Measurements from ENCODE around the gene SCTR.
A peak's percentile ranks its signal among the peaks of the same experiment; 100 is the strongest.

Gene SCTR

DNA sequence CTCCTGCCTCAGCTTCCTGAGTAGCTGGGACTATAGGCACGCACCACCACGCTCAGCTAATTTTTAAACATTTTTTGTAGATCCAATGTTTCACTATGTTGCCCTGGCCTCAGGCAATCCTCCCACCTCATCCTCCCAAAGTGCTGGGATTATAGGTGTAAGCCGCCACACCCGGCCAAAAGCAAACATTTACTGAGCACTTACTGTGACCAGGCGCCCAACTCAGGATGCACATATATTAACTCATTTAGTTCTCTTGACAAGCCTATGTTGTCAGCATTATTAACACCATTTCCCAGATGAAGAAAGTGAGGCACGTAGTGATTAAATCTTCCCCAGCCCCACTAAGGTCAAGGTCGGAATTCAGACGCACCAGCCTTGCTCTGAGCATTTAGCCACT, 51.5 kb downstream of the SCTR start:
- H2AK5ac ChIP-seq (ENCODE audit: low read length), result no peak overlapping the region
- no peak overlapping the region for H2AFZ ChIP-seq (ENCODE audit: insufficient read depth, low read length, poor library complexity)
- H3K14ac ChIP-seq (ENCODE audit: low read length), result no peak overlapping the region
- DNase-seq, result no peak
- no peaks in the 10 kb centered on the region for H3K79me1 ChIP-seq (ENCODE audit: low read length)
- H3K9ac ChIP-seq (ENCODE audit: low read length), result no peak overlapping the region
- no peak overlapping the region for H4K91ac ChIP-seq (ENCODE audit: low read depth, low read length)
- no peak overlapping the region for H3K4me3 ChIP-seq (ENCODE audit: low read depth, low read length)
- no peaks in the 10 kb centered on the region for H3K4me1 ChIP-seq (ENCODE audit: control insufficient read depth in 1 of 2, insufficient read depth in 2 of 2, low read length in 2 of 2)
- H3K18ac ChIP-seq (ENCODE audit: low read length), result no peak overlapping the region
- no peak overlapping the region for H3K27ac ChIP-seq (ENCODE audit: low read depth, low read length)
- H3K36me3 ChIP-seq (ENCODE audit: control insufficient read depth in 1 of 2, insufficient read depth in 2 of 2, low read length in 2 of 2), result no peaks in the 10 kb centered on the region
- no peak overlapping the region for H4K12ac ChIP-seq (ENCODE audit: low read depth, low read length)
- H4K8ac ChIP-seq (ENCODE audit: low read depth, low read length), result no peak overlapping the region
- H3K9me3 ChIP-seq (ENCODE audit: insufficient read depth, low read depth, low read length), result no peaks in the 10 kb centered on the region
- H3K4me2 ChIP-seq (ENCODE audit: low read length), result no peak overlapping the region
- WGBS (ENCODE audit: extremely low coverage, insufficient coverage, insufficient read length), result no CpG with 5 or more reads among the region's 8 CpGs
- H3K27me3 ChIP-seq (ENCODE audit: insufficient read depth, low read length), result no peaks in the 10 kb centered on the region
- no peak overlapping the region for H2BK12ac ChIP-seq (ENCODE audit: low read length)
- no peak overlapping the region for H3K23ac ChIP-seq (ENCODE audit: low read length)
- no peak overlapping the region for H2BK120ac ChIP-seq (ENCODE audit: insufficient read depth, low read length, poor library complexity)
- no peak overlapping the region for H3K4ac ChIP-seq (ENCODE audit: low read depth, low read length)
- no peak overlapping the region for H2BK5ac ChIP-seq (ENCODE audit: low read depth, low read length, poor library complexity)
- H3K79me2 ChIP-seq (ENCODE audit: control insufficient read depth, insufficient read depth, low read length, poor library complexity), result no peaks in the 10 kb centered on the region

DNA sequence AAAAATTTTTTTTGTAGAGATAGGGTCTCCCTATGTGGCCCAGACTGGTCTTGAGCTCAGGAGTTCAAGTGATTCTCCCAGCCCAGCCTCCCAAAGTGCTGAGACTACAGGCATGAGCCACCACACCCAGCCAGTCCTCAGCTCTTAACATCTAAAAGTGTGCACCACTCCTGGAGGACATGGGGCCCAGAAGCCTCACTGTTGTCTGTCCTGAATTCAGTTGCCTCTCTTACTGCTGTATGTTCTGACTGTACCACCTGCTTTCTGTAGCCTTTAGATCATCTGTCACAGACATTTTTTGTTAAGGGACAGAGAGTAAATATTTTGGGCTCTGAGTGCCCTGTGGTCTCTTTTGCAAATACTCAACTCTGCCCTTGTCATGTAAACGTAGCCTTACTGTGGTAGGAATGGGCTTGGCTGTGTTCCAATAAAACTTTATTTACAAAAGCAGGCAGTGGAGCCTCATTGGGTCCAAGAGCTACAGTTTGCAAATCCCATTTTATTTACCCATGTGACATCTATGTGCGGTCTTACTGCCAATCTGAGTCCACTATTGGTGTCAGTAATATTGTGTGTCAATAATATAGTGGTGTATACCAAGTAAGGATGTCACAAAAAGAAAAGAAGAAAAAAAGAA, 54.5 kb downstream of the SCTR start:
- Histone ChIP-seq H3K4ac (ENCODE audit: low read depth, low read length) (no peak overlapping the region), H3K9ac (ENCODE audit: low read length) (no peak overlapping the region), H3K79me1 (ENCODE audit: low read length) (no peaks in the 10 kb centered on the region), H3K14ac (ENCODE audit: low read length) (no peak overlapping the region), H3K27ac (ENCODE audit: low read depth, low read length) (no peak overlapping the region), H3K27me3 (ENCODE audit: insufficient read depth, low read length) (no peaks in the 10 kb centered on the region), H3K4me1 (ENCODE audit: control insufficient read depth in 1 of 2, insufficient read depth in 2 of 2, low read length in 2 of 2) (no peaks in the 10 kb centered on the region), H2AFZ (ENCODE audit: insufficient read depth, low read length, poor library complexity) (no peak overlapping the region), H2BK5ac (ENCODE audit: low read depth, low read length, poor library complexity) (no peak overlapping the region), H3K36me3 (ENCODE audit: control insufficient read depth in 1 of 2, insufficient read depth in 2 of 2, low read length in 2 of 2) (no peaks in the 10 kb centered on the region), H3K4me2 (ENCODE audit: low read length) (no peak overlapping the region), H2AK5ac (ENCODE audit: low read length) (no peak overlapping the region), H4K12ac (ENCODE audit: low read depth, low read length) (no peak overlapping the region), H2BK12ac (ENCODE audit: low read length) (no peak overlapping the region), H3K9me3 (ENCODE audit: insufficient read depth, low read depth, low read length) (no peaks in the 10 kb centered on the region), H2BK120ac (ENCODE audit: insufficient read depth, low read length, poor library complexity) (no peak overlapping the region), H3K79me2 (ENCODE audit: control insufficient read depth, insufficient read depth, low read length, poor library complexity) (no peaks in the 10 kb centered on the region), H3K18ac (ENCODE audit: low read length) (no peak overlapping the region), H3K4me3 (ENCODE audit: low read depth, low read length) (no peak overlapping the region), H3K23ac (ENCODE audit: low read length) (no peak overlapping the region), H4K91ac (ENCODE audit: low read depth, low read length) (no peak overlapping the region), H4K8ac (ENCODE audit: low read depth, low read length) (no peak overlapping the region)
- no CpG with 5 or more reads among the region's 2 CpGs for WGBS (ENCODE audit: extremely low coverage, insufficient coverage, insufficient read length)
- DNase-seq, result no peak

DNA sequence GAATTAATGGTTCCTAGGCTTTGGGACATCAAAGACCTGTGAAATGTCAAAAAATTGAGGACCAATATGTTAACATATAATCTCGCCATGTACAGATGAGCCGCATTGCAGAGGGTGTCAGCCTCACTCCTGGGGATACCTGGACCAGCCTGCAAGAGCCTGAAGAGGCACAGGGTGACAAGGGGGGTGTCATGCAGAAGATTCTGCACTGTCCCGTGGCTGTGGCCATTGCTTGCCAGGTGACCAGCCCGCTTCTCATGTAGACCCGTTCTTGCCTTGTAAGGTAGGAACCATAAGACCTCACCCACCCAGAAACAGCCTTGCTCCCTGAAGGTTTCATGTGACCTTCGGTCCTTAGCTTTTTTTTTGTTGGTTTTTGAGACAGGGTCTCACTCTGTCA, 55.2 kb downstream of the SCTR start:
- Histone ChIP-seq H4K8ac (ENCODE audit: low read depth, low read length) (no peak overlapping the region), H3K14ac (ENCODE audit: low read length) (no peak overlapping the region), H4K12ac (ENCODE audit: low read depth, low read length) (no peak overlapping the region), H3K4ac (ENCODE audit: low read depth, low read length) (no peak overlapping the region), H3K23ac (ENCODE audit: low read length) (no peak overlapping the region), H2AFZ (ENCODE audit: insufficient read depth, low read length, poor library complexity) (no peak overlapping the region), H3K4me1 (ENCODE audit: control insufficient read depth in 1 of 2, insufficient read depth in 2 of 2, low read length in 2 of 2) (no peaks in the 10 kb centered on the region), H2BK12ac (ENCODE audit: low read length) (no peak overlapping the region), H4K91ac (ENCODE audit: low read depth, low read length) (no peak overlapping the region), H3K4me3 (ENCODE audit: low read depth, low read length) (no peak overlapping the region), H3K36me3 (ENCODE audit: control insufficient read depth in 1 of 2, insufficient read depth in 2 of 2, low read length in 2 of 2) (no peaks in the 10 kb centered on the region), H3K79me1 (ENCODE audit: low read length) (no peaks in the 10 kb centered on the region), H3K27ac (ENCODE audit: low read depth, low read length) (no peak overlapping the region), H3K9ac (ENCODE audit: low read length) (no peak overlapping the region), H2BK5ac (ENCODE audit: low read depth, low read length, poor library complexity) (no peak overlapping the region), H2BK120ac (ENCODE audit: insufficient read depth, low read length, poor library complexity) (no peak overlapping the region), H3K27me3 (ENCODE audit: insufficient read depth, low read length) (no peaks in the 10 kb centered on the region), H3K79me2 (ENCODE audit: control insufficient read depth, insufficient read depth, low read length, poor library complexity) (no peaks in the 10 kb centered on the region), H3K9me3 (ENCODE audit: insufficient read depth, low read depth, low read length) (no peaks in the 10 kb centered on the region), H3K18ac (ENCODE audit: low read length) (no peak overlapping the region), H2AK5ac (ENCODE audit: low read length) (no peak overlapping the region), H3K4me2 (ENCODE audit: low read length) (no peak overlapping the region)
- DNase-seq, result no peak
- no CpG with 5 or more reads among the region's 6 CpGs for WGBS (ENCODE audit: extremely low coverage, insufficient coverage, insufficient read length)

DNA sequence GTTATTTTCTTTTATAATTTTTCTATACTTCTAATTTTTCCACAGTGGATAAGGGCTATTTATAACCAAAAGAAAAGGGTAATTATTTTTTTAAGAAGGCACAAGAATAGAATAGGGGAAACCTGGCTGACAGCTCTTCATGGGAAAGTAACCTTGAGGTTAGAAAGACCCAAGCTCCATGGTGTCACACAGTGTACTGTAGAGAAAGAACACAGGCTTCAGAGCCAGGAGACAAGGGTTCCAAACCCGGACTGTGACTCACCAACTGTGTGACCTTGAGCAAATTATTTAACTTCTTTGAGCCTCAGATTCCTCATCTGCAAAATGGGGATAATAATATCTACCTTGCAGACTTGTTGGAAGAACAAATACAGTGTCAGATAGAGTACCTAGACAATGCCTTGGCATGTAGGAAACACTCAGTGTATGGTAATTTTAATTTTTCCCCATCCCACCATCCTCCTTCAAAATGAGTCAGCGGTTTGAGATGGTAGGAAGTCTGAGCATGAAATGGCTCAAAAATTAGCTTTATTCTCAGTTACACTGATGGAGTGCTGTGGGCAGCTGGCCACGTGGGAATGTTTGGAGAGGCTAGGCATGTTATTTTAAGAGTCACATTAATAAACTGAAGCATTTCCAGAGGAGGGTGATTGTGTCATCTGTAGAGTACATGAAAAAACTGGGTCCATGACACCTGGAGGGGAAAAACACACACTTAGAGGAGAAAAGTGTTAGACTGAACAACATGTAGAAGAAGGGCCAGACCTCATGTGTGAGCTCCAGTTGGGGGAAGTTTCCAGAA, 55.9 kb downstream of the SCTR start:
- H4K91ac ChIP-seq (ENCODE audit: low read depth, low read length), result no peak overlapping the region
- H2BK5ac ChIP-seq (ENCODE audit: low read depth, low read length, poor library complexity), result no peak overlapping the region
- no peak overlapping the region for H3K14ac ChIP-seq (ENCODE audit: low read length)
- H3K4me3 ChIP-seq (ENCODE audit: low read depth, low read length), result no peak overlapping the region
- H4K8ac ChIP-seq (ENCODE audit: low read depth, low read length), result no peak overlapping the region
- no peak overlapping the region for H2BK120ac ChIP-seq (ENCODE audit: insufficient read depth, low read length, poor library complexity)
- no peak overlapping the region for H3K23ac ChIP-seq (ENCODE audit: low read length)
- no peak overlapping the region for H3K4ac ChIP-seq (ENCODE audit: low read depth, low read length)
- H3K18ac ChIP-seq (ENCODE audit: low read length), result no peak overlapping the region
- no peaks in the 10 kb centered on the region for H3K4me1 ChIP-seq (ENCODE audit: control insufficient read depth in 1 of 2, insufficient read depth in 2 of 2, low read length in 2 of 2)
- H2AFZ ChIP-seq (ENCODE audit: insufficient read depth, low read length, poor library complexity), result no peak overlapping the region
- H2AK5ac ChIP-seq (ENCODE audit: low read length), result no peak overlapping the region
- no peak overlapping the region for H2BK12ac ChIP-seq (ENCODE audit: low read length)
- no peak overlapping the region for H3K27ac ChIP-seq (ENCODE audit: low read depth, low read length)
- no peak overlapping the region for H4K12ac ChIP-seq (ENCODE audit: low read depth, low read length)
- peak; percentile 19 to 20 for DNase-seq
- no peaks in the 10 kb centered on the region for H3K79me2 ChIP-seq (ENCODE audit: control insufficient read depth, insufficient read depth, low read length, poor library complexity)
- H3K36me3 ChIP-seq (ENCODE audit: control insufficient read depth in 1 of 2, insufficient read depth in 2 of 2, low read length in 2 of 2), result no peaks in the 10 kb centered on the region
- H3K9ac ChIP-seq (ENCODE audit: low read length), result no peak overlapping the region
- no peaks in the 10 kb centered on the region for H3K9me3 ChIP-seq (ENCODE audit: insufficient read depth, low read depth, low read length)
- H3K27me3 ChIP-seq (ENCODE audit: insufficient read depth, low read length), result no peaks in the 10 kb centered on the region
- no peaks in the 10 kb centered on the region for H3K79me1 ChIP-seq (ENCODE audit: low read length)
- no CpG with 5 or more reads among the region's 3 CpGs for WGBS (ENCODE audit: extremely low coverage, insufficient coverage, insufficient read length)
- no peak overlapping the region for H3K4me2 ChIP-seq (ENCODE audit: low read length)

Data from trophoblast cell (in vitro differentiated cells and primary cell).